T-helper 9 cell (primary cell): Measurements from ENCODE around the gene NRXN3.

ENCODE experiments used
- DNase-seq: peaks from one replicate; pipeline ENCODE4 v3.0.0-alpha.2; 2020

NRXN3 gene

GRCh38 chr14:79878229-79878628 is 1708.1 kb downstream of the NRXN3 start:
- no peak for DNase-seq

GRCh38 chr14:79878785-79879184 is 1708.6 kb downstream of the NRXN3 start:
- no peak for DNase-seq

GRCh38 chr14:79881299-79881698 is 1711.1 kb downstream of the NRXN3 start:
- DNase-seq = no peak

GRCh38 chr14:79890527-79890926 is 1720.4 kb downstream of the NRXN3 start:
- DNase-seq = no peak

- DNase-seq = no peak
Measured at GRCh38 chr14:79896009-79896408, 1725.8 kb downstream of the NRXN3 start.

GRCh38 chr14:79899610-79900009 is 1729.4 kb downstream of the NRXN3 start:
- no peak for DNase-seq

GRCh38 chr14:79904497-79904896 is 1734.3 kb downstream of the NRXN3 start:
- DNase-seq = no peak

GRCh38 chr14:79906994-79907393 is 1736.8 kb downstream of the NRXN3 start:
- DNase-seq = no peak

- DNase-seq = no peak
Measured at GRCh38 chr14:79910086-79910485, 1739.9 kb downstream of the NRXN3 start.

- no peak for DNase-seq
Measured at GRCh38 chr14:79911744-79912143, 1741.6 kb downstream of the NRXN3 start.

GRCh38 chr14:79914595-79914994 is 1744.4 kb downstream of the NRXN3 start:
- DNase-seq = no peak

GRCh38 chr14:79915406-79915805 is 1745.2 kb downstream of the NRXN3 start:
- DNase-seq = no peak

GRCh38 chr14:79916281-79916680 is 1746.1 kb downstream of the NRXN3 start:
- no peak for DNase-seq

- no peak for DNase-seq
Measured at GRCh38 chr14:79916892-79917291, 1746.7 kb downstream of the NRXN3 start.
